Natural killer cell treated with Interleukin-12 subunit alpha and Interleukin-12 subunit beta and Interleukin-15 and Interleukin-18, amount 100 ng/mL, for 72 hours (primary cell): ENCODE data around the gene TESMIN. TPM values are rescaled to one million over a fixed set of nuclear protein-coding genes. Genes with fewer than 3 reads are reported as not detected.

Experiments
- ATAC-seq, 2 donors: fragments of 150-1000 bp; cut with Tn5 transposase in 1 of 2; sonication (Bioruptor Pico), chemical (Tn5 transposase) in 1 of 2; 2 replicates each; pipeline ENCODE4 v1.10.0; 2021
- DNase-seq: peaks from one replicate; pipeline ENCODE4 v3.0.0; 2022; ENCODE audit warnings: low spot score
- H3K27ac Mint-ChIP-seq, 2 donors: 1 replicate in 1 of 2; 2 replicates in 1 of 2; pipeline ENCODE4 v1.8.0; 2022; ENCODE audit warnings: mixed read lengths in 2 of 2, mild to moderate bottlenecking in 1 of 2, moderate library complexity in 1 of 2
- H3K27me3 Mint-ChIP-seq, 2 donors: 1 replicate in 1 of 2; 2 replicates in 1 of 2; pipeline ENCODE4 v1.8.0; 2022; ENCODE audit warnings: mixed read lengths in 2 of 2
- H3K36me3 Mint-ChIP-seq: one replicate; pipeline ENCODE4 v1.8.0; 2022; ENCODE audit warnings: mixed read lengths
- H3K4me1 Mint-ChIP-seq, 2 donors: 1 replicate in 1 of 2; 2 replicates in 1 of 2; pipeline ENCODE4 v1.8.0; 2022; ENCODE audit warnings: low read depth in 2 of 2, mixed read lengths in 2 of 2, mild to moderate bottlenecking in 1 of 2
- H3K4me3 Mint-ChIP-seq: one replicate; pipeline ENCODE4 v1.8.0; 2022; ENCODE audit warnings: mixed read lengths
- H3K9me3 Mint-ChIP-seq: 2 replicates; pipeline ENCODE4 v1.8.0; 2022; ENCODE audit warnings: mixed read lengths
- total RNA-seq, 2 donors: library from RNA; stranded (reverse); gene quantifications; one replicate each; pipeline ENCODE4 v1.2.3, GENCODE V29; 2022

TESMIN gene
- total RNA-seq, 2 donors from 2014 or later = 0.98 to 4.9 TPM

DNA sequence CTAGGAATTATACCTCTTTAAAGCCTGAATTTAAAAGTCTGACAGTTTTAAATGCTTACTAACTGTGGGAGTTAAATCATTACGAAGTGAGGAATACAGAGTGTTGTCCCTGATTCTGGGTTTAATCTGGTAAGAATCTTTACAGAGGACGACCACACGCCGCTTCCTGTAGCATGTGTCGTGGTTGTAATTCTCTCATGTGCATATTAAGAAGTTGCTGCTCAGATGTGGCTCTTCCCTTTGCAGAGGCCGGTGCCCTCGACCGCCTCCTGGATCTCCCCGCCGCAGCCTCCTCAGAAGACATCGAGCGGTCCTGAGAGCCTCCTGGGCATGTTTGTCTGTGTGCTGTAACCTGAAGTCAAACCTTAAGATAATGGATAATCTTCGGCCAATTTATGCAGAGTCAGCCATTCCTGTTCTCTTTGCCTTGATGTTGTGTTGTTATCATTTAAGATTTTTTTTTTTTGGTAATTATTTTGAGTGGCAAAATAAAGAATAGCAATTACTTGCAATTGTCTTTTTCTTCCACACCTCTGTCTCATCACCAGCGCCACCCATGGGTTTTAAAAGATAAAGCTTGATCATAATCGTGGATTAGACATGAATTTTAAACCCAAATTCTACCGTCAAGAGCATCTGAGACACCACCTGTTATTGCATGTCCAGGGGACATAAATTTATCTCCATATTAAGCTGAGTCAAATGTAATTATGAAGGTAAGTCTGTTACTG is 60.5 kb downstream of the TESMIN start:
- Mint-ChIP-seq H3K27ac (peak overlapping the region in 1 of 2 donors; percentile 26), H3K36me3 (no peaks in the 10 kb centered on the region), H3K27me3 (peaks cover 35 to 40% of the 10 kb centered on the region in 2 donors), H3K4me3 (peak overlapping the region; percentile 36), H3K4me1 (peaks cover 8 to 10% of the 10 kb centered on the region in 2 donors), H3K9me3 (no peaks in the 10 kb centered on the region)
- DNase-seq (no peak), ATAC-seq (peak in 1 of 2 donors; percentile 29)

- Mint-ChIP-seq H3K4me3 (peak overlapping the region; percentile 36), H3K27ac (no peak overlapping the region), H3K9me3 (no peaks in the 10 kb centered on the region), H3K4me1 (peaks cover 8 to 10% of the 10 kb centered on the region in 2 donors), H3K36me3 (no peaks in the 10 kb centered on the region), H3K27me3 (peaks cover 36 to 41% of the 10 kb centered on the region in 2 donors)
- no peak for ATAC-seq
- DNase-seq = no peak
Observed at GRCh38 chr11:68689737-68690625, 61.3 kb downstream of the TESMIN start.

GRCh38 chr11:68688881-68689280 is 62.4 kb downstream of the TESMIN start:
- H3K4me3 Mint-ChIP-seq = no peak overlapping the region
- no peaks in the 10 kb centered on the region for H3K9me3 Mint-ChIP-seq
- H3K4me1 Mint-ChIP-seq = peaks cover 8 to 10% of the 10 kb centered on the region in 2 donors
- H3K27me3 Mint-ChIP-seq = peaks cover 33 to 36% of the 10 kb centered on the region in 2 donors
- no peaks in the 10 kb centered on the region for H3K36me3 Mint-ChIP-seq
- no peak overlapping the region for H3K27ac Mint-ChIP-seq
- no peak for DNase-seq
- no peak for ATAC-seq

- no peak for ATAC-seq
- Mint-ChIP-seq H3K4me3 (no peak overlapping the region), H3K36me3 (no peaks in the 10 kb centered on the region), H3K9me3 (no peaks in the 10 kb centered on the region), H3K27ac (no peak overlapping the region), H3K27me3 (peaks cover 35 to 39% of the 10 kb centered on the region in 2 donors), H3K4me1 (peaks cover 9 to 10% of the 10 kb centered on the region in 2 donors)
- no peak for DNase-seq
Observed at GRCh38 chr11:68687986-68688385, 63.3 kb downstream of the TESMIN start.

DNA sequence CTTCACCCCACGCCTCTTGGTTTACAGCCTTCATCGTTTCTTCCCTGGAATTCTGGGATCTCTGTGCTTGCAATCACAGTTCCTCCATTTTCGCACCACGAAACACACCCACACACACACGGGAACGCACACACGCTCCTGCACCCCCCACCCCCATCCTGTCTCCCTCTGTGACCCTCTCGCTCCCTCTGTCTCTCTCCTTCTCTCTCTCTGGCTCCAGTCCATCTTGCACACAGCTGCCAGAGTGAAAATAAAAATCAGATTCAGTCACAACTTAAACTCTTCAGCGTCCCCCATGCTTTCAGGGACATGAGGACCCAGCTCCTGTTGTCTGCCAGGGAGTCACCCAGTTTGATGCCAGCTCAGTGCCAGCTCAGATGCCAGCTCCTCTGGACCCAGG is 64.0 kb downstream of the TESMIN start:
- peaks cover 10 to 11% of the 10 kb centered on the region in 2 donors for H3K4me1 Mint-ChIP-seq
- H3K9me3 Mint-ChIP-seq = no peaks in the 10 kb centered on the region
- DNase-seq (no peak), ATAC-seq (no peak)
- H3K27me3 Mint-ChIP-seq = peaks cover 40 to 45% of the 10 kb centered on the region in 2 donors
- no peak overlapping the region for H3K4me3 Mint-ChIP-seq
- H3K36me3 Mint-ChIP-seq = no peaks in the 10 kb centered on the region
- H3K27ac Mint-ChIP-seq = no peak overlapping the region

DNA sequence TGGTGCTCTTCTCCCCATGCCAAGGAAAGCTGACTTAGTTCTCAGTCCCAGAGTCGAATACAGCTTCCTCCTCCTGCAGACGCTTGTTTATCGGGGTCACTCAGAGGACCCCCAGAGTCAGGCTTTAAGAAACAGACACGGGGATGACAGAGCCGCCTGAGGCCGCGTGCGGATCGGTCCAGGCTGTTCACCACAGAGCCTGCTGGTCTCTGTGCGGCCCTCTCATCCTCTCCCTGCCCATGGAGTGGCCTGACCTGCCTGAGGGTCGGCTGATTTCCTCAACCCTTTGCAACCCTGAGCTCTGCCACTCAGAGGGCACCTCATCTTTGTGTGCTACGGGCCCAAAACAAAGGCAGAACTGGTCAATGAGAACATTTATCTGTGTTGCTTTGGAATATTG is 64.8 kb downstream of the TESMIN start:
- Mint-ChIP-seq H3K27ac (no peak overlapping the region), H3K27me3 (peaks cover 44 to 52% of the 10 kb centered on the region in 2 donors), H3K4me3 (no peak overlapping the region), H3K9me3 (no peaks in the 10 kb centered on the region), H3K4me1 (peaks cover 10 to 11% of the 10 kb centered on the region in 2 donors), H3K36me3 (no peaks in the 10 kb centered on the region)
- ATAC-seq = no peak
- DNase-seq = no peak

DNA sequence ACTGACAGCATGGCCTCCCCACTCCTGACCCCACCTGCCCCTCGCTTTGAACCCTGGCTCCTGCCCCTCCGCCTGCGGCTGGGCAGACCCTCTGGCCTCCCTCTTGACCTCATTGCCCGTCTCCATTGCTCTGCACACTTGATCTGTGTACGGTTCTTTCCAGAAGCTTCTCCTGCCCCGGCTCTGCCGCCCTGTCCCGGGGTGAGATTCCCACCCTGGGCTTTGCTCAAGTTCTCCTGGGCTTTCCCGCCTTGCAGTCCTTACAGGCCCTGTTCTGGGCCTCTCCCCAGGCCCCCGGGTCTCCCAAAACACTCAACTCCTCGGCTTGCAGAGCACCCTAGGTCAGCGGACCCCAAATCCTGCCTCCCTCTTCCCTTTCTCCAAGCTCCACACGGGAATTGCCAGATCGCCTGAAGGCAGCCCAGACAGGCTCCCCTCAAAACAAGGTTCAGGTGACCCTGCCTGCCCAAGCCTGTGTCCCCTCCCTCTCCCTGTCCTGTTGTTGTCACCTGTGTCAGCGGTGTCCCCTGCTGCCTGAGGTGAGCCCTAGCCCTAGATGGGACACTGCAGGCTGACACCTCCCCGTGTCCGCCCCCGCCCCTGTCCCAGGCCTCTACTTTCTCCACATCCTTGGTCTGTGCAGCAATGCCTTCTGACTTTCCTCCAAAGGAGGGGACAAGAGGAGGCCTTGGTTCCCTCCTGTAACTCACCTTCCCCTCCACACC is 65.5 kb downstream of the TESMIN start:
- peaks cover 40 to 52% of the 10 kb centered on the region in 2 donors for H3K27me3 Mint-ChIP-seq

GRCh38 chr11:68684385-68685356 is 66.6 kb downstream of the TESMIN start, which contains the start of gene GAL:
GAL (plus strand) TSS chr11:68684544; CDS start chr11:68684924, 380 bp downstream.
- ATAC-seq = peak in 1 of 2 donors; percentile 25

More for the DNA sequence above, 65.5 kb downstream of the TESMIN start:
- H3K9me3 Mint-ChIP-seq = no peaks in the 10 kb centered on the region
- DNase-seq = no peak
- no peak for ATAC-seq
- H3K27ac Mint-ChIP-seq = no peak overlapping the region
- H3K4me1 Mint-ChIP-seq = peaks cover 5 to 6% of the 10 kb centered on the region in 2 donors
- H3K4me3 Mint-ChIP-seq = no peak overlapping the region
- no peaks in the 10 kb centered on the region for H3K36me3 Mint-ChIP-seq

DNA sequence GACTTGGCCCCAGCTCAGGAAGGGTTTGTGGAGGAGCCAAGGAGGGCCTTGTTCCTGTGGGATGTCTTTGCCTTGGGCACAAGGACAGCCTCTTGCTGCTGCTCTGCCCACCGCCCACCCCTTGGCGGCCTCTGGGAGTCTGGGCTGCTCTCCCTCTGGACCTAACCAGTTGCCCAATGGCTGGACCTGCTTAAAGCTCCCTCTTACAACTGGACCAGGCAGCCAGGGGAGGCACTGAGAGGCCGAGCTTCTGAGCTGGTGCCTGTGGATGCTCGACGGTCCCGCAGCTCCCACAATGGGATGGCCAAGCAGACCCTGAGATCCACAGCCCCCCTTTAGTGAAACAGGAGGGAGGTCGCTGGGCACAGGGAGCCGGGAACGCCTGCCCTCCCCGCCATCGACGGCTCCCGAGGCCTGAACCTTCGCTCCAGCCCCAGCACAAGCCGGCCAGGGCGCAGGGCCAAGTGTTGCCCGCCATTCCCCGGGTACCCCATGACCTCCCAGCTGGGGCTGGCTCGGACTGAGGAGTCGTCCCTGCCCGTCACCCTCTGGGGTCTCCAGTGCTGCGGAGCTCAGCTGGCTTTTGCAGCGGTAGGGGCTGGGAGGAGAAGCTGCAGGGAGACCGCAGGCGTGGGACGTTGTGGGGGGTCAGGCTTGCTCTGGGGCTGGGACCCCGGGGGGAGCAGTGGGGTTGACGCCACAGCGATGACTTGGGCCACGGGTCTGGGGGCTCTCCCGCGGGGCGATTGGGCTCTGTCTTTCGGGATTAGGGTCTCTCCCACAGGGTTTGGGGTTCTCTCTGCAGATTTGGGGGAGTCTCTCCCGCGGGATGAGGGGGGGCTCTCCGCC is 67.6 kb downstream of the TESMIN start:
- H3K27ac Mint-ChIP-seq = no peak overlapping the region
- H3K36me3 Mint-ChIP-seq = no peaks in the 10 kb centered on the region
- H3K9me3 Mint-ChIP-seq = no peaks in the 10 kb centered on the region
- peaks cover 37 to 44% of the 10 kb centered on the region in 2 donors for H3K27me3 Mint-ChIP-seq
- DNase-seq (no peak), ATAC-seq (no peak)
- peaks cover 0 to 3% of the 10 kb centered on the region in 2 donors for H3K4me1 Mint-ChIP-seq
- H3K4me3 Mint-ChIP-seq = no peak overlapping the region

More at GRCh38 chr11:68684385-68685356, 66.6 kb downstream of the TESMIN start, which contains the start of gene GAL:
- Mint-ChIP-seq H3K27me3 (peaks cover 40 to 52% of the 10 kb centered on the region in 2 donors), H3K36me3 (no peaks in the 10 kb centered on the region), H3K27ac (no peak within 1 kb of the TSS), H3K9me3 (no peaks in the 10 kb centered on the region), H3K4me1 (peaks cover 0 to 3% of the 10 kb centered on the region in 2 donors), H3K4me3 (no peak within 1 kb of the TSS)
- DNase-seq = no peak

GRCh38 chr11:68683121-68683520 is 68.2 kb downstream of the TESMIN start:
- no peaks in the 10 kb centered on the region for H3K36me3 Mint-ChIP-seq
- ATAC-seq = no peak
- no peak for DNase-seq
- no peak overlapping the region for H3K4me3 Mint-ChIP-seq
- H3K27me3 Mint-ChIP-seq = peaks cover 36 to 40% of the 10 kb centered on the region in 2 donors
- no peak overlapping the region for H3K27ac Mint-ChIP-seq
- H3K9me3 Mint-ChIP-seq = no peaks in the 10 kb centered on the region
- peaks cover 0 to 3% of the 10 kb centered on the region in 2 donors for H3K4me1 Mint-ChIP-seq

DNA sequence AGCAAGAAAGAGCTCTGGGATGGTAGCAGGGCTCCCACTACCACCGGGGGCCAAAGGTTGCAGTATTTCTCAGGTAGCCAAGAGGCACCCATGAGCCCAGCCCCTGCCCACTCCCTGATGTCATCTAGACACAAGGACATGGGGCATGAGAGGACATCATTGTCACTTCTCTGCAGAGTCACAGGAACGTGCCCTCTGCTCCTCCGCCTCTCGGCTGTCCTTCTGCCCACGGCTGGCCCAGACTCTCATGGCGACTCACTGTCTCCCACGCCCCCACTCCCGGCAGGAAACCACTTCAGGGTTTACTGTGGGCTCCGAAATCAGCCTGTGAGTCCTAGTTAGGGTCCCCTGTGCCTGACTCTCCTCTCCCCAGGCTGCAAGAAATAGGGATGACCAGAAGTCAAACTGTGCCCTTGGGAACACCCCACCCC is 68.8 kb downstream of the TESMIN start:
- no peaks in the 10 kb centered on the region for H3K9me3 Mint-ChIP-seq
- H3K4me3 Mint-ChIP-seq = no peak overlapping the region
- H3K27me3 Mint-ChIP-seq = peaks cover 30 to 34% of the 10 kb centered on the region in 2 donors
- peaks cover 0 to 3% of the 10 kb centered on the region in 2 donors for H3K4me1 Mint-ChIP-seq
- no peak overlapping the region for H3K27ac Mint-ChIP-seq
- no peak for ATAC-seq
- no peaks in the 10 kb centered on the region for H3K36me3 Mint-ChIP-seq
- DNase-seq = no peak
